SHP77 treated with DMSO at 0.1 percent for 48 hours (cell line): ENCODE data around the gene BMERB1.
A peak's percentile ranks its signal among the peaks of the same experiment; 100 is the strongest.
"Not testable (repeated sequence)": the region's sequence is repeated elsewhere in the genome, so short reads cannot be mapped to it uniquely, and the experiment has no call there.

Experiments
- DNase-seq: peaks from one replicate; lab custom pipeline; 2025; lab: John Stamatoyannopoulos, UW

Gene BMERB1

GRCh38 chr16:15461376-15461775, 27.0 kb downstream of the BMERB1 start:
- no peak for DNase-seq

GRCh38 chr16:15464401-15465186, 30.2 kb downstream of the BMERB1 start:
- no peak for DNase-seq

GRCh38 chr16:15466131-15466530, 31.7 kb downstream of the BMERB1 start:
- no peak for DNase-seq

GRCh38 chr16:15466886-15467781, 32.7 kb downstream of the BMERB1 start:
- DNase-seq = no peak

GRCh38 chr16:15476971-15477370, 42.6 kb downstream of the BMERB1 start:
- not testable (repeated sequence) for DNase-seq

GRCh38 chr16:15477802-15478201, 43.4 kb downstream of the BMERB1 start:
- DNase-seq = no peak

GRCh38 chr16:15482068-15482747, 47.8 kb downstream of the BMERB1 start:
- peak; percentile 90 for DNase-seq

- no peak for DNase-seq
Measured at GRCh38 chr16:15482748-15483298, 48.4 kb downstream of the BMERB1 start.

- no peak for DNase-seq
Measured at GRCh38 chr16:15483857-15484256, 49.5 kb downstream of the BMERB1 start.

- no peak for DNase-seq
Measured at GRCh38 chr16:15484662-15485061, 50.3 kb downstream of the BMERB1 start.

GRCh38 chr16:15485175-15485574, 50.8 kb downstream of the BMERB1 start:
- no peak for DNase-seq

GRCh38 chr16:15486661-15487060, 52.3 kb downstream of the BMERB1 start:
- DNase-seq = no peak

GRCh38 chr16:15487336-15488284, 53.2 kb downstream of the BMERB1 start:
- DNase-seq = no peak

- no peak for DNase-seq
Measured at GRCh38 chr16:15489016-15489415, 54.6 kb downstream of the BMERB1 start.

- DNase-seq = no peak
Measured at GRCh38 chr16:15490123-15490711, 55.8 kb downstream of the BMERB1 start.

- no peak for DNase-seq
Measured at GRCh38 chr16:15491411-15491810, 57.0 kb downstream of the BMERB1 start.

GRCh38 chr16:15492091-15492740, 57.8 kb downstream of the BMERB1 start:
- no peak for DNase-seq

GRCh38 chr16:15493466-15494180, 59.2 kb downstream of the BMERB1 start:
- no peak for DNase-seq

GRCh38 chr16:15494236-15494635, 59.8 kb downstream of the BMERB1 start:
- peak; percentile 39 for DNase-seq
